K562 (cell line): ENCODE results near the gene CDYL2. TPM values are rescaled to one million over a fixed set of nuclear protein-coding genes. Genes with fewer than 3 reads are reported as not detected.

Experiments
- polyA plus RNA-seq, 8 experiments: library from polyadenylated mRNA; depleted of rRNA in 4 of 8; stranded (reverse) in 5 of 8; unstranded in 3 of 8; fragments of >200 nt; fragmentation: Nextera tagmentation in 2 of 8; fragmentation: Illumina TruSeq in 1 of 8; extraction: Ambion mirVana in 2 of 8; extraction: Trizol in 1 of 8; gene quantifications; 2 replicates each; pipeline versions ENCODE4 v1.2.1 to v1.2.3, GENCODE V29; 2011 to 2014; ENCODE audit warnings: inconsistent platforms in 1 of 8, missing spikeins in 1 of 8
- total RNA-seq, 7 experiments: library from RNA; depleted of rRNA in 6 of 7; stranded (reverse); fragments of >200 nt in 6 of 7; fragmentation: Illumina TruSeq in 2 of 7; extraction: Trizol in 2 of 7; gene quantifications; 2 replicates each; pipeline versions ENCODE4 v1.2.1 to v1.2.3, GENCODE V29; 2011 to 2021; ENCODE audit warnings: low replicate concordance in 1 of 7
- TF ChIP-seq, protein P1 (sequence below), 2 experiments: fragments of 450-650 bp; formaldehyde crosslinking in 1 of 2; IDR thresholded peaks; 2 replicates each; pipeline versions ENCODE4 v1.4.0 to v1.6.1; 2014 to 2020; ENCODE audit warnings: mild to moderate bottlenecking in 2 of 2, borderline replicate concordance in 1 of 2, low read depth in 1 of 2

Gene CDYL2
- total and polyA plus RNA-seq, 9 of the 15 experiments (the other 6 are each of a cell fraction or from before 2014, with no cell fraction given) = under 0.01 to 0.04 (median 0.01) TPM; not detected in 6

DNA sequence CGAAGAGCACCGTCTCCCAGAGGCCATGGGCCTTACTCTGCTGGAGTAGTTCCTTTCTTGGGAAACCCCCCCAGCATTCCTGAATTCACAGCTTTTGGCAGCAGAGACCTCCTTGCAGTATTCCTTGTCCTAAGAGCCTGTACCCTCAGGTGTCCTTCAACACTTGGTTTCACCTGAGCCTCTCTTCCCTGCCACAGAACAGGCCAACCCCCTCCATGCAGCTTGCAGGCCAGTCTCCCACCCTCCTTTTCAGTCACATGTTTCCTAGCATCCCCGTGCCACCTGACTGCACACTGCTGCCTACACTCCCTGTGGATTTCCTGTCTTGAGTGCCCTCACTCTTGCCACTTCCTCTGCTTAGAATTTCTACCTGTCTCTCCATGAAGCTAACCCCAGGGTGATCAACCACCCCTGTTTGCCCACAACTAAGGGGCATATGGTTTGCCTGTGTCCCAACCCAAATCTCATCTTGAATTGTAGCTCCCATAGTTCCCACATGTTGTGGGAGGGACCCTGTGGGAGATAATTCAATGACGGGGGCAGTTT lies 198.1 kb downstream of the CDYL2 start (continued):
- TF ChIP-seq, protein P1, sequence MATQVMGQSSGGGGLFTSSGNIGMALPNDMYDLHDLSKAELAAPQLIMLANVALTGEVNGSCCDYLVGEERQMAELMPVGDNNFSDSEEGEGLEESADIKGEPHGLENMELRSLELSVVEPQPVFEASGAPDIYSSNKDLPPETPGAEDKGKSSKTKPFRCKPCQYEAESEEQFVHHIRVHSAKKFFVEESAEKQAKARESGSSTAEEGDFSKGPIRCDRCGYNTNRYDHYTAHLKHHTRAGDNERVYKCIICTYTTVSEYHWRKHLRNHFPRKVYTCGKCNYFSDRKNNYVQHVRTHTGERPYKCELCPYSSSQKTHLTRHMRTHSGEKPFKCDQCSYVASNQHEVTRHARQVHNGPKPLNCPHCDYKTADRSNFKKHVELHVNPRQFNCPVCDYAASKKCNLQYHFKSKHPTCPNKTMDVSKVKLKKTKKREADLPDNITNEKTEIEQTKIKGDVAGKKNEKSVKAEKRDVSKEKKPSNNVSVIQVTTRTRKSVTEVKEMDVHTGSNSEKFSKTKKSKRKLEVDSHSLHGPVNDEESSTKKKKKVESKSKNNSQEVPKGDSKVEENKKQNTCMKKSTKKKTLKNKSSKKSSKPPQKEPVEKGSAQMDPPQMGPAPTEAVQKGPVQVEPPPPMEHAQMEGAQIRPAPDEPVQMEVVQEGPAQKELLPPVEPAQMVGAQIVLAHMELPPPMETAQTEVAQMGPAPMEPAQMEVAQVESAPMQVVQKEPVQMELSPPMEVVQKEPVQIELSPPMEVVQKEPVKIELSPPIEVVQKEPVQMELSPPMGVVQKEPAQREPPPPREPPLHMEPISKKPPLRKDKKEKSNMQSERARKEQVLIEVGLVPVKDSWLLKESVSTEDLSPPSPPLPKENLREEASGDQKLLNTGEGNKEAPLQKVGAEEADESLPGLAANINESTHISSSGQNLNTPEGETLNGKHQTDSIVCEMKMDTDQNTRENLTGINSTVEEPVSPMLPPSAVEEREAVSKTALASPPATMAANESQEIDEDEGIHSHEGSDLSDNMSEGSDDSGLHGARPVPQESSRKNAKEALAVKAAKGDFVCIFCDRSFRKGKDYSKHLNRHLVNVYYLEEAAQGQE (IDR thresholded peaks at IDR 0.05; ENCODE audit: borderline replicate concordance) = no peak
- TF ChIP-seq, protein P1 (CRISPR knock-in tag; IDR thresholded peaks at IDR 0.05; ENCODE audit: low read depth) = no peak
